ENCODE results near the gene PUS7L. TPM values are rescaled to one million over a fixed set of nuclear protein-coding genes. Genes with fewer than 3 reads are reported as not detected.

The PUS7L gene
- total RNA-seq, 1 donor from 2014 or later, result 8.7 TPM

- Histone ChIP-seq H3K36me3 (ENCODE audit: control insufficient read depth, insufficient read depth, low read length) (no peaks in the 10 kb centered on the region), H3K4me3 (ENCODE audit: low read depth, low read length) (no peak overlapping the region), H3K27me3 (ENCODE audit: control insufficient read depth, insufficient read depth, low read length) (no peaks in the 10 kb centered on the region)
- TF ChIP-seq, protein P1, sequence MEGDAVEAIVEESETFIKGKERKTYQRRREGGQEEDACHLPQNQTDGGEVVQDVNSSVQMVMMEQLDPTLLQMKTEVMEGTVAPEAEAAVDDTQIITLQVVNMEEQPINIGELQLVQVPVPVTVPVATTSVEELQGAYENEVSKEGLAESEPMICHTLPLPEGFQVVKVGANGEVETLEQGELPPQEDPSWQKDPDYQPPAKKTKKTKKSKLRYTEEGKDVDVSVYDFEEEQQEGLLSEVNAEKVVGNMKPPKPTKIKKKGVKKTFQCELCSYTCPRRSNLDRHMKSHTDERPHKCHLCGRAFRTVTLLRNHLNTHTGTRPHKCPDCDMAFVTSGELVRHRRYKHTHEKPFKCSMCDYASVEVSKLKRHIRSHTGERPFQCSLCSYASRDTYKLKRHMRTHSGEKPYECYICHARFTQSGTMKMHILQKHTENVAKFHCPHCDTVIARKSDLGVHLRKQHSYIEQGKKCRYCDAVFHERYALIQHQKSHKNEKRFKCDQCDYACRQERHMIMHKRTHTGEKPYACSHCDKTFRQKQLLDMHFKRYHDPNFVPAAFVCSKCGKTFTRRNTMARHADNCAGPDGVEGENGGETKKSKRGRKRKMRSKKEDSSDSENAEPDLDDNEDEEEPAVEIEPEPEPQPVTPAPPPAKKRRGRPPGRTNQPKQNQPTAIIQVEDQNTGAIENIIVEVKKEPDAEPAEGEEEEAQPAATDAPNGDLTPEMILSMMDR (IDR thresholded peaks at IDR 0.05; ENCODE audit: insufficient read depth, low read length, poor library complexity, severe bottlenecking), result no peak
- DNase-seq (ENCODE audit: low read depth), result no peak
Observed at GRCh38 chr12:43797561-43798217, 39.1 kb upstream of the PUS7L start.

- no peaks in the 10 kb centered on the region for H3K36me3 ChIP-seq (ENCODE audit: control insufficient read depth, insufficient read depth, low read length)
- H3K27me3 ChIP-seq (ENCODE audit: control insufficient read depth, insufficient read depth, low read length), result no peaks in the 10 kb centered on the region
- TF ChIP-seq, protein P1 (IDR thresholded peaks at IDR 0.05; ENCODE audit: insufficient read depth, low read length, poor library complexity, severe bottlenecking), result no peak
- no peak overlapping the region for H3K4me3 ChIP-seq (ENCODE audit: low read depth, low read length)
- no peak for DNase-seq (ENCODE audit: low read depth)
Observed at GRCh38 chr12:43795716-43796280, 37.2 kb upstream of the PUS7L start.

- no peak overlapping the region for H3K4me3 ChIP-seq (ENCODE audit: low read depth, low read length)
Observed at GRCh38 chr12:43789941-43790340, 31.4 kb upstream of the PUS7L start.

GRCh38 chr12:43786899-43787693 is 28.5 kb upstream of the PUS7L start:
- TF ChIP-seq, protein P1 (IDR thresholded peaks at IDR 0.05; ENCODE audit: insufficient read depth, low read length, poor library complexity, severe bottlenecking), result no peak

More at GRCh38 chr12:43789941-43790340, 31.4 kb upstream of the PUS7L start:
- Histone ChIP-seq H3K27me3 (ENCODE audit: control insufficient read depth, insufficient read depth, low read length) (no peaks in the 10 kb centered on the region), H3K36me3 (ENCODE audit: control insufficient read depth, insufficient read depth, low read length) (no peaks in the 10 kb centered on the region)
- no peak for DNase-seq (ENCODE audit: low read depth)
- TF ChIP-seq, protein P1 (IDR thresholded peaks at IDR 0.05; ENCODE audit: insufficient read depth, low read length, poor library complexity, severe bottlenecking), result no peak

GRCh38 chr12:43776498-43776897 is 17.9 kb upstream of the PUS7L start:
- H3K27me3 ChIP-seq (ENCODE audit: control insufficient read depth, insufficient read depth, low read length), result no peaks in the 10 kb centered on the region
- DNase-seq (ENCODE audit: low read depth), result no peak
- TF ChIP-seq, protein P1 (IDR thresholded peaks at IDR 0.05; ENCODE audit: insufficient read depth, low read length, poor library complexity, severe bottlenecking), result no peak
- no peaks in the 10 kb centered on the region for H3K36me3 ChIP-seq (ENCODE audit: control insufficient read depth, insufficient read depth, low read length)
- no peak overlapping the region for H3K4me3 ChIP-seq (ENCODE audit: low read depth, low read length)

More at GRCh38 chr12:43786899-43787693, 28.5 kb upstream of the PUS7L start:
- no peaks in the 10 kb centered on the region for H3K27me3 ChIP-seq (ENCODE audit: control insufficient read depth, insufficient read depth, low read length)
- no peak for DNase-seq (ENCODE audit: low read depth)
- no peaks in the 10 kb centered on the region for H3K36me3 ChIP-seq (ENCODE audit: control insufficient read depth, insufficient read depth, low read length)
- no peak overlapping the region for H3K4me3 ChIP-seq (ENCODE audit: low read depth, low read length)
